Measurements from ENCODE around the gene ALKBH8. TPM values are rescaled to one million over a fixed set of nuclear protein-coding genes. Genes with fewer than 3 reads are reported as not detected.

ALKBH8 gene
- total and polyA plus RNA-seq, 2 of the 4 experiments (the other 2 are of a cell fraction) = 3.0 to 6.6 TPM

DNA sequence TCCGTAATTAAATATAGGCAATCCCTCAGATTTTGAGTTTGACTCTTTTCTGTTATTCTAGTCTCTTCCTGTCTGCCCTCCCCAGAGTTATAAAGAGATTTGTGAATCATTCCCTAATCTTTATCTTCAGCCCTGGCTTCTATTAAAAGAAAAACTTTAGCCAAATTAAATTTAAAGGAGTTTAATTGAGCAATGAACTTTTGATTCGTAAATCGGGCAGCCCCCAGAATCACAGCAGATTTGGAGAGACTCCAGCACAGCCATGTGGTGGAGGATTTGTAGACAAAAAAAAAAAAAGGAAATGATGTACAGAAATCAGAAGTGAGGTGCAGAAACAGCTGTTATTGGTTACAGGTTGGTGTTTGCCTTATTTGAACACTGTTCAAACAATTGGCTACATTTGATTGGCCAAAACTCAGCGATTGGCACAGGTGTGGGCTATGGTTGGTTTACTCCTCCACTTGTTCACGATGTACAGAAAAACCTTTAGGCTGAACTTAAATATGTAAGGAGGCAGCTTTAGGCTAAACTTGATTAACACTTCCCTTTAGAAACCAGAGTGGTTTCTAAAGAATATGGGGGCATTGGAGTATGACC, 2.3 kb upstream of the ALKBH8 start:
- Histone ChIP-seq H3K9ac (ENCODE audit: low read depth, low read length) (no peak overlapping the region), H3K14ac (replicated peaks; ENCODE audit: low read depth, low read length) (no peak overlapping the region), H3K56ac (ENCODE audit: extremely low read depth, insufficient read depth, low read length) (no peak overlapping the region), H2AK9ac (replicated peaks; ENCODE audit: low read depth, low read length, poor library complexity) (no peak overlapping the region), H4K5ac (ENCODE audit: low read depth, low read length) (no peak overlapping the region), H3K4me1 (ENCODE audit: control insufficient read depth, insufficient read depth, low read length) (peaks cover 3% of the 10 kb centered on the region), H2AK5ac (ENCODE audit: low read depth, low read length) (no peak overlapping the region), H3K79me1 (ENCODE audit: low read depth in 1 of 2, low read length in 2 of 2) (peaks cover 5 to 16% of the 10 kb centered on the region in 2 experiments; a peak in 2 of 4 replicates), H3K4ac (ENCODE audit: low read depth, low read length) (no peak overlapping the region), H3K36me3 (ENCODE audit: control insufficient read depth, insufficient read depth, low read length) (no peaks in the 10 kb centered on the region), H3K18ac (ENCODE audit: low read depth, low read length) (no peak overlapping the region), H3K27ac (ENCODE audit: insufficient read depth, low read length) (no peak overlapping the region), H3K9me1 (ENCODE audit: insufficient read depth, low read length) (peaks cover 6% of the 10 kb centered on the region), H3K27me3 (ENCODE audit: control insufficient read depth, insufficient read depth, low read length) (peaks cover 4% of the 10 kb centered on the region), H4K20me1 (ENCODE audit: insufficient read depth, low read length) (no peaks in the 10 kb centered on the region), H4K91ac (ENCODE audit: insufficient read depth, low read depth, low read length) (no peak overlapping the region), H4K8ac (ENCODE audit: low read depth in 2 of 2, low read length in 2 of 2) (no peak overlapping the region), H2BK5ac (ENCODE audit: low read depth, low read length, poor library complexity, severe bottlenecking) (no peak overlapping the region), H2BK120ac (ENCODE audit: low read depth, low read length) (no peak overlapping the region), H3K4me2 (ENCODE audit: low read depth, low read length) (no peak overlapping the region), H2BK20ac (ENCODE audit: low read depth, low read length) (no peak overlapping the region), H3K9me3 (ENCODE audit: control insufficient read depth, insufficient read depth, low read length) (no peaks in the 10 kb centered on the region), H3K4me3 (ENCODE audit: insufficient read depth, low read depth, low read length) (no peak overlapping the region), H2BK15ac (ENCODE audit: low read depth, low read length) (no peak overlapping the region), H2AFZ (replicated peaks; ENCODE audit: low read length, poor library complexity) (no peak overlapping the region), H3K23ac (ENCODE audit: low read depth, low read length) (no peak overlapping the region)
- CTCF ChIA-PET = interaction anchor here (1.3 kb wide), 1 partner anchor 122 kb away, joined by 6 read pairs; no protein-coding TSS in a partner anchor
- in situ Hi-C loops (cut with MboI; ENCODE audit: low sequenced_read_pairs) (loop anchor here (5.0 kb wide), 1 partner anchor 124 kb away; no protein-coding TSS in a partner anchor), dilution Hi-C loops (cut with HindIII; ENCODE audit: low sequenced_read_pairs, unreplicated experiment) (no loop called here), intact Hi-C loops (cut with micrococcal nuclease) (loop anchor here (10.0 kb wide), 1 partner anchor 1087 kb away; no protein-coding TSS in a partner anchor)
- TF ChIP-seq BHLHE40 (IDR thresholded peaks at IDR 0.05; ENCODE audit: low read depth, low read length) (no peak), RCOR1 (IDR thresholded peaks at IDR 0.05; ENCODE audit: insufficient replicate concordance, low read length) (no peak), MXI1 (IDR thresholded peaks at IDR 0.05; ENCODE audit: borderline replicate concordance, low read depth, low read length) (no peak), MAZ (IDR thresholded peaks at IDR 0.05; ENCODE audit: borderline replicate concordance, low read depth, low read length) (no peak), POLR2A (IDR thresholded peaks at IDR 0.05; ENCODE audit: low read depth, low read length) (no peak), NFE2L2 (IDR thresholded peaks at IDR 0.05; ENCODE audit: low read depth, low read length) (no peak), USF2 (IDR thresholded peaks at IDR 0.05; ENCODE audit: low read depth, low read length) (no peak), CTCF (conservative IDR thresholded peaks at IDR 0.05; ENCODE audit: low read depth, low read length) (no peak), FOS (IDR thresholded peaks at IDR 0.05; ENCODE audit: low read depth, low read length) (no peak), RFX5 (IDR thresholded peaks at IDR 0.05; ENCODE audit: low read depth, low read length) (no peak), MAFK (IDR thresholded peaks at IDR 0.05; ENCODE audit: low read depth, low read length) (no peak), RAD21 (IDR thresholded peaks at IDR 0.05; ENCODE audit: low read length) (no peak)
- no CpG with 5 or more reads among the region's 5 CpGs for WGBS, 2 experiments (ENCODE audit: extremely low coverage in 2 of 2, insufficient read length in 1 of 2)
- POLR2A ChIA-PET (ENCODE audit: unreplicated experiment) = no interaction called here
- no TSS peak for BruUV-seq (replicated peaks)
- no peak for DNase-seq
- ATAC-seq (ENCODE audit: low read depth) = no peak
